Dermis microvascular lymphatic vessel endothelial cell (primary cell): ENCODE results near the gene CAPN5. TPM values are rescaled to one million over a fixed set of nuclear protein-coding genes. Genes with fewer than 3 reads are reported as not detected.

ENCODE experiments used
- DNase-seq, 2 donors: peaks; one replicate each; pipeline versions ENCODE4 v3.0.0 to v3.0.0-alpha.2; 2010; ENCODE audit warnings: low read depth in 2 of 2
- total RNA-seq: library from RNA; depleted of rRNA; stranded (reverse); fragments of >200 nt; gene quantifications from 2 replicates; pipeline ENCODE4 v1.2.1, GENCODE V29; 2014

CAPN5 gene
- total RNA-seq, 1 donor from 2014 or later: 3.1 TPM

DNA sequence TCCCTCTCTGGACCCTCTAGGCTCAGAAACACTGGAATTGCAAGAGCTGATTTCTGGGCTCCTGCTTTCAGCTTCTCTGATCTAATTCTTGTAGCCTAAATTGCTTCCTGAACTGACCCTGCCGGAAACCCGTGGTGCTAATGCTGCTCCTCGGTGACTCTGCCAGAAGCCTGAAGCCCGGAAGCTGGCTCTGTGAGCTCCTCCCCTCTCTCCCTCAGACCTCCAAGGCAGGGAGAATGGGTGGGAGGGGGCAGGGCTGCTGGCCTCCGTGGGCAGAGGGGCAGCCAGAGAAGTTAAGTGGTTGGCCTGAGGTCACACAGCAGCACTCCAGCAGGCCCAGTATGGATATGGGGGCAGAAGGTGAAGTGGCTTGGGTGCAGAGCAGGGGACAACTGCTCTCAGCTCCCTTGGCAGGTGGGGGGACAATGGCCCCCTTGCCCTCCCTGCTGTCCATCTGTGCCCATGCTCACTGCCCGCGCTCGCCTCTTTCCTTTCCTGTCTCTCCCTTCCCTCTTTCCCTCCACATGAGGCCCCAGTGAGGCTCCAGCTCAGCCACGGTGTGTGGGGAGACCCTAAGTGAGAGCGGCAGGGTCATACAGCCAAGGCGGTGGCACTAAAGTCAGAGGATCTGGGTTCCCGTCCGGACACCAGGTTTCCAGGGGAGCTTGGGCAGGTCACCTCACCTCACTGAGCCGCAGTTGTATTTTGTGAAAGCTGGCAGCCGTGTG lies 16.2 kb downstream of the CAPN5 start:
- peak in 1 of 2 donors; percentile 63 for DNase-seq

DNA sequence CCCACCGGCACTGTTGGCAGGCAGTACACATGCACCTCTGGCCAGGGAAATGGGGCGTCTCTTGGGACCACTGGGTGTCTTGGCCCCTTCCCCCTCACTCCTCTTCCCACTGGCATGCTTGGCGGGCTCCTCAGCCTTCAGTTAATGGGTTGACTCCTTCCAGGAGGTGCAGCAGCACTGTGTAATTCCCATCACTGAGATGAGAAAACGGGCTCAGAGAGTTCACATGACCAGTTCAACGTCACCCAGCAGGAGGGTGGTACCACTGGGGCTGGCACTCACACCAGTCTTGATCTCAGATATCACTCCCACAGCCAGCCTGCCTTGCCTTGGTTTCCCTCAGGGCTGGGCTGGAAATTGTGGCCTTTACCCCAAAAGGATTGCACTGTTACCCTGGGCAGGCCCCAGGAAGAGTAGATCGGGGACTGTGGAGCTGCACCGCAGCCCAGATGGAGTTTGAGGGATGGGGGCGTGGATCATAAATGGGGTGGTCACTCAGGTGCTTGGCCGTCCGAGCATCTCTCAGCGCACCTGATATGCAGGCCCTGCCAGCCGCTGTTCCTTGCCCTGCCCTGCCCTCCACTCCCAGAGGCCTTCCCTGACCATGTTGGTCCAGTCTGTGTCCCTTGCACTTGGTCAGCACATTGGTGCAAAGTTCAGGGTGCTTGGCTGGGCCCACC lies 16.9 kb downstream of the CAPN5 start:
- DNase-seq: no peak

DNA sequence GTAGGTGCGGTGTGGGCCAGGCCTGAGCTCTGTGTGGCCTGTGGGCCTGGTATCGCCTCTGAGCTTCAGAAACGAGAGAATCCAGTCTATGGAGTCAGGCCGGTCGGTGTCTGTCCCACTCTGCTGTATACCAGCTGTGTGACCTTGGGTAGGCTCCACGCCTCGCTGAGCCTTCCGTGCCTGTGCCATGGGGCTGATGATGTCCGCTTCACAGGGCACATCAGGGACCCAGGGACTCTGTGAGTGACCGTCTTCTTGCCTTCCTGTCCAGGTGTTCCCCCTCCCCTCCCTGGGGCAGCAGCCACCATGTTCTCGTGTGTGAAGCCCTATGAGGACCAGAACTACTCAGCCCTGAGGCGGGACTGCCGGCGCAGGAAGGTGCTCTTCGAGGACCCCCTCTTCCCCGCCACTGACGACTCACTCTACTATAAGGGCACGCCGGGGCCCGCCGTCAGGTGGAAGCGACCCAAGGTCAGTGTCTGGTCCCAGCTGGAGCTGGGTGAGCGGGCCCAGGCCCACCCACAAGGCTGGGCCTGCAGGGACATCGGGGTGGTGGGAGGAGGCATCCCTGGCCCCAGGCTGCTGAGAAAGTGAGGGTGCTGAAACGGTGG lies 17.9 kb downstream of the CAPN5 start:
- no peak for DNase-seq

DNA sequence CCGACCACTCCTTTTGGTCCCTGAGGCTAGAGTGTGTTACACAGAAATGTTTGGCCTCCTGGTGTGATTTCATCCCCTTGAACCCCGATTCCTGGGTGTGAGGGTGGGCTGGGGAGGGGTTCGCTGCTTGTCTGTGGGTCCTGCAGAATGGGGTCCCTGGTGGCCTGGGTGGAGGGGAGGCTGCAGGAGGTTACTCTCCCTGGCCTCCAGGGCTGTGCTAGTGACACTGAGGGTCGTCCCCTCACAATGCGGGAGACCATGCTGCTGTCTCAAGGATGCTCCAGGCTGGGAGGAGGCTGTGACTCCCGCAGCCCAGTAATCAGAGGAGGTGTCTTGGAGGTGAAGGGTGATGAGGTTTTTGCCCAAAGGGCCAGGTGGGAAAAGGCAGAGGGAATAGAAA lies 18.9 kb downstream of the CAPN5 start:
- no peak for DNase-seq

GRCh38 chr11:77086521-77087472 lies 20.0 kb downstream of the CAPN5 start:
- no peak for DNase-seq

- no peak for DNase-seq
Measured at GRCh38 chr11:77087723-77088225, 21.0 kb downstream of the CAPN5 start.

DNA sequence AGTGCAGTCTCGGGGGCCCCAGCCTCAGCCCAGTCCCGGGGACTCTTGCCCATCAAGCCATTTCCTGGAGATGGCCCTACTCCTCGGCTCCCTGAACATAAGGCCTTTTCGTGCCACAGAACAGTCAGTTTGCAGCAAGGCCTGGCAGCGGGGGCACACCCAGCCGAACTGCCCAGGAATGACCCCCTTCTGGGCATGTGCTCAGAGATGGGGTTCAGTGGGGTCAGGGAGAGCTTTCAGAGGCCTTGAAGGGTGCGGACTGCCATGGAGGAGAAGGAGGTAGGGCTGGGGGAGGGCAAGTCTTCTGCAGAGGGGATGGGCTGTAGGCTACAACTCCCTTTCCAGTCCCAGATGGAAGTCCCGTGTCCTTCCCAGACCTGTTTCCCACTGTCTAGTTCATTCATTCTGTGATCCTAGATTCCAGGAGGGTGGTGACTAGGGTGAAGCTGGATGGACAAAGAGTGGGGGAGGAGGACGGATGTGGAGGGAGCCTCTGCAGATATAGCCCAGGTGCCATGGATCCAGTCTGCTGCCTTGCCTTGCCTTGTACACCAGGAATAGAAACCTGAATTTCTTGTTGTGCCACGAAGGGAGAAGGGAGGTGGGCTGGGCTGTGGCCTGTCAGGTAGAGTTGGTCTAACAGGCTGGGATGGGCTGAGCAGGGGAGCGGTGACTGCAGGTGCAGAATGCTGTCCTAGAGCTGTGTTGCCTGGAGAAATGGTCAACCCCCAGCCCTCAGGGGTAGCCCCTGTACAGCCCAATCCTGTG lies 21.6 kb downstream of the CAPN5 start:
- DNase-seq: no peak

DNA sequence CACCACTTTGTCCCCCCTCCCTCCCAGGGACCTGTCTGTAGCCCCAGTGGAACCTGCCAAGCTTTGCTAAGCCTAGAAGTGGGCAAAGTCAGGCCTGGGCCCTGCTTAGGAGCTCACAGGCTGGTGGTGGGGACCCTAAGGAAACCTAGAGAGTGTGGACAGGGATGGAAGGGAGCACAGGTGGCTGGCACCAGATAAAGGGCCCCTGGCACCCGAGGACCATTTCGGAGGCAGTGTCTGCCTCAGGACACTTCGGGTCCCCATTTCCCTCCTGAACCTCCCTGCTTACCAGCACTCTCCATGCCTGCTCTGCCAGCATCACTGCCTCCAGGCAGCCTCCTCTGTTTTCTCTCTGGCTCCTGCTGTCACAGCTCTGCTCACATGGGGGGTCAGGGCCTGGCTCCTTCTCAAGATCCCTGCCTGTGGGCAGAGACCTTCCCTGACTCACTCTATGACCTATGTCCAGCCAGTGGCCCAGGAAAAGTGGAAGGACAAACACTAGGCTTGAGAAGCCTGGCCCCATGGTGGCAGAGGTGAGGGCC lies 22.3 kb downstream of the CAPN5 start:
- DNase-seq: no peak

DNA sequence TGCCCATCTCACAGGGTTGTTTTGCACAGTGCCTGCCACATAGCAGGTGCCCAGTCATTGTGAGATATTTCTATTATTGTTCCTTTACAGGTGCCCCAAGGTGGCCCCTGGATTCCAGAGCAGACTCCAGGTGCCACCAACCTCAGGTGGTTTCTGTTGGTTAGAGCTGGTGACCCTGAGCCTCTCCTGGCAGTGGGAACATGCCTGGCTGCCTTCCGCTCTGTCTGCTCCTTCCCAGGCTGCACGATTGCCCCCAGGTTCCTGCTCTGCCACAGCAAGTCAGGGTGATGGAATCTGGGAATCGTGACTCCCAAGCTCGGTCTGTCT lies 23.2 kb downstream of the CAPN5 start:
- DNase-seq: no peak

DNA sequence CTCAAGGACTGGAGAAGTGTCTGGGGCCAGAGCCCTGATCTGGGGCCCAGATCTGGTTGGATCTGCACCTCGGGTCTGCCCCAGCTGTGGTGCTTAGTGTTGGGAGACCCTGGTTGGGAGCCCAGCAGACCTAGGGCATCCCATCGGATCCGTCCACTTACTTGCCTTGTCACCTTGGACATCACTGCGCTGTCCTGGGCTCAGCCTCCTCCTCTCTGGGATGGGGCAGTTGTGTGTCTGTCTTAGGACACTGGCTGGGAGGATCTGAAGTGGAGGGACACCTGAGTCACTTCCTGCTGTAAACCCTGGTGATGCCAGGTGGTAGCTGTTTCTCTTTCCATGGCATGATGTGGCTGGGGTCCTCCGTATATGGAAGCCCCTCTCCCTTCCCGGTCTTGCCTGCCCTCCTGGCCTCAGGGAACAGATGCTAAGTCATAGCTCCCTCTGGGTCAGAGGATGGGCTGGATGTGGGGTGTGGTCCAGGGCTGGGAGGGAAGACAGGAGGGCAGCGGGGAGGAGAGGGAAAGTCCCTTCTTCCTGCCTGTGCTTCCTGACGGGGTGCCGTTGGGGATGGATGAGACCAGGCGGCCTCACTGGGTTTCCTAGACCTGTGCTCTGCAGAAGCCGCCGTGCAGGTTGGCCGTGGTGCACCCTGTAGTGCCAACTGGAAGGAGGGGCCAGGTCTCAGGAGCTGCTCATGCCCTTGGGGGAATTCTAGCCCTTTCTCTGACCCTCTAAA lies 23.8 kb downstream of the CAPN5 start:
- no peak for DNase-seq

- peak; percentile 57 to 80 for DNase-seq
Measured at GRCh38 chr11:77091146-77091940, 24.6 kb downstream of the CAPN5 start.

- no peak for DNase-seq
Measured at GRCh38 chr11:77092382-77092781, 25.6 kb downstream of the CAPN5 start.

GRCh38 chr11:77093056-77093891 lies 26.5 kb downstream of the CAPN5 start:
- DNase-seq: no peak

GRCh38 chr11:77093987-77094840 lies 27.4 kb downstream of the CAPN5 start:
- no peak for DNase-seq

DNA sequence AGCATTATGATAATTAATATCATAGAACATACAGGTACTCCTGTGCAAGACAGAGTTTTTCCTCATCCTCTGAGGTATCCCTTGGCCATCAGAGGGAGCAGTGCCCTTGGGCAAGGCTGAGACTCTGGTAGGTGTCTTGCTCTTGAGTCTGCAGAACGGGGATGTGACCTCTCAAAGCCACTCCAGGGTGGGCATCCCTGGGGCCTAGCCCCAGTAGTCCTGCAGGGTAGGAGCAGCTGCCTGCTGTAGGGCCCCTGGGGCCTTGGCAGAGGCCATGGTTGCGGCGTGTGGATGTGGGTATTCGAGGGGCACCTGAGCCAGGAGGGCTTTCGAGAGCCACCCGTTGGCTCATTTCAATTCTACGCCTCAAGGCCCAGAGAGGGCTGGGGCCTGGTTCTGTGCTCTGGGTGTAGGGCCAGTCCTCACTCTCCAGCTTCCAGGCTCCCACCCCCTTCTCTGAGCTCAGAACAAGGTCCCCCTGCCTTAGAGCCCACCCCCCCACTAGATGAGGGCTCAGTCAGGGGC lies 28.1 kb downstream of the CAPN5 start:
- no peak for DNase-seq

DNA sequence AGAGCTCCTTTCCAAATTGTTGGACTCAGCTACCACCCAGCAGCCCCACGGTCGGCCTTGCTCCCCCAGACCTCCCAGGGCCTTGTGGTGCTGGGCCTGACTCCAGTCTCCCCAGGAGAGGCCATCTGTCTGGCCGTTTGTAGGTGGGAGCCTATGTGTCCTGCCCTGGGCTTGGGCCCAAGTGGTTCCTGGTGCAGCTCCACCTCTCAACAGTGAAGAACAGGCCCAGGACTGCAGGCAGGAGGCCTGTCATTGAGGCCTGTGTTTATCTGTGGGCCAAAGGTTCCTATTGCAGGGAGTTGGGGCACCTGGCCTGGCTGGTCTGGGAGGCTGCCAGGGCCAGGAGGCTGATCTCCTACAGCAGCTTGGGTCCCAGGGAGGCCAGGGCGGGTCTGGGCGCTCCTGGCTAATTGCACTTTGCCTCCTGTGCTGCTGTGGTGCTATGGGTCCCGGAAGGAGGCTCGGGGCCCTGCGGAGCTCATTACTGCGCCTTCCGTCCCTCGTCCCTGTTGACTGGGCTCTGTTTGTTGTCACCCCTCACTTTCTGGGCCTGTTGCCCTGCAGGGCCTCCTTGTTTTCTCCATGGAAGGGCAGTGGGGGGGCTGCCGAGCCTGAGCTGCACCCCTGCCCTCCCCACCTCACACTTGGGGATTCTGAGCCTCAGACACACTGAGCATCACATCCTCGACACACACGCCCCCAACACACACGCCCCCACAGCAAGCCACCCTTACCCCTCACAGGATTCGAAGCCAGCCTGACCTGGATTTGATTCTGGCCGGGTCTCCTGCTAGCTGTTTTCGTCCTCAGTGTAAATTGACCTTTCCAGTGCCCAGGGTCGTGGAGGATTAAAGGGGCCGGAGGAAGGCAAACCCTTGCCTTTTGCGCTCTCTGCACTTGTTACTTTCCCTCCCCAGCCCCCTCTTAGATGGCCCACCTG lies 29.1 kb downstream of the CAPN5 start:
- no peak for DNase-seq
